HG02852 (cell line): ENCODE measurements around the gene COPA.

Source experiments
- ATAC-seq: cut with Tn5 transposase; IDR thresholded peaks from one replicate; pipeline ENCODE4 v1.9.1; 2021; ENCODE audit warnings: mild to moderate bottlenecking, moderate library complexity; ENCODE audit not compliant: unreplicated experiment

The COPA gene

GRCh38 chr1:160363010-160363409 is 20.0 kb upstream of the COPA start:
- ATAC-seq: no peak

- ATAC-seq: no peak
Observed at GRCh38 chr1:160362168-160362957, 19.3 kb upstream of the COPA start.

GRCh38 chr1:160361814-160362167 is 18.7 kb upstream of the COPA start:
- ATAC-seq: no peak

GRCh38 chr1:160361199-160361598 is 18.1 kb upstream of the COPA start:
- ATAC-seq: no peak

- ATAC-seq: no peak
Observed at GRCh38 chr1:160360227-160360695, 17.2 kb upstream of the COPA start.

- ATAC-seq: no peak
Observed at GRCh38 chr1:160359559-160360226, 16.6 kb upstream of the COPA start.

GRCh38 chr1:160358073-160358472 is 15.0 kb upstream of the COPA start:
- ATAC-seq: no peak

- ATAC-seq: no peak
Observed at GRCh38 chr1:160357286-160358002, 14.4 kb upstream of the COPA start.

- ATAC-seq: no peak
Observed at GRCh38 chr1:160354388-160354985, 11.4 kb upstream of the COPA start.

- no peak for ATAC-seq
Observed at GRCh38 chr1:160353223-160353622, 10.2 kb upstream of the COPA start.

- no peak for ATAC-seq
Observed at GRCh38 chr1:160352555-160352954, 9.5 kb upstream of the COPA start.

GRCh38 chr1:160351629-160352028 is 8.6 kb upstream of the COPA start:
- ATAC-seq: no peak

GRCh38 chr1:160346958-160347357 is 3.9 kb upstream of the COPA start:
- peak; percentile 37 for ATAC-seq

GRCh38 chr1:160346463-160346862 is 3.4 kb upstream of the COPA start:
- ATAC-seq: no peak

- no peak for ATAC-seq
Observed at GRCh38 chr1:160344936-160345335, 1.9 kb upstream of the COPA start.

GRCh38 chr1:160344241-160344640 is 1.2 kb upstream of the COPA start:
- no peak for ATAC-seq

GRCh38 chr1:160342526-160342925 is 524 bp downstream of the COPA start:
- no peak for ATAC-seq

GRCh38 chr1:160340866-160341265 is 2.2 kb downstream of the COPA start:
- ATAC-seq: no peak

GRCh38 chr1:160340146-160340545 is 2.9 kb downstream of the COPA start:
- no peak for ATAC-seq

GRCh38 chr1:160338580-160338979 is 4.5 kb downstream of the COPA start:
- no peak for ATAC-seq

GRCh38 chr1:160332516-160332915 is 10.5 kb downstream of the COPA start:
- ATAC-seq: no peak
